ENCODE measurements around the gene PLSCR4.
A peak's percentile ranks its signal among the peaks of the same experiment; 100 is the strongest.
"Not testable (repeated sequence)": the region's sequence is repeated elsewhere in the genome, so short reads cannot be mapped to it uniquely, and the experiment has no call there.

PLSCR4 gene

GRCh38 chr3:146247911-146248310 is 3.0 kb downstream of the PLSCR4 start:
- no peak for DNase-seq (ENCODE audit: low read depth)

GRCh38 chr3:146246526-146246925 is 4.4 kb downstream of the PLSCR4 start:
- DNase-seq (ENCODE audit: low read depth): no peak

- no peak for DNase-seq (ENCODE audit: low read depth)
Observed at GRCh38 chr3:146243559-146243958, 7.3 kb downstream of the PLSCR4 start.

- DNase-seq (ENCODE audit: low read depth): no peak
Observed at GRCh38 chr3:146241523-146242240, 9.2 kb downstream of the PLSCR4 start.

GRCh38 chr3:146233487-146233886 is 17.4 kb downstream of the PLSCR4 start:
- DNase-seq (ENCODE audit: low read depth): no peak

- DNase-seq (ENCODE audit: low read depth): no peak
Observed at GRCh38 chr3:146227486-146227885, 23.4 kb downstream of the PLSCR4 start.

- DNase-seq (ENCODE audit: low read depth): no peak
Observed at GRCh38 chr3:146226881-146227280, 24.0 kb downstream of the PLSCR4 start.

GRCh38 chr3:146225458-146225857 is 25.4 kb downstream of the PLSCR4 start:
- not testable (repeated sequence) for DNase-seq (ENCODE audit: low read depth)

- DNase-seq (ENCODE audit: low read depth): no peak
Observed at GRCh38 chr3:146223401-146224373, 27.2 kb downstream of the PLSCR4 start.

GRCh38 chr3:146222204-146223046 is 28.5 kb downstream of the PLSCR4 start:
- DNase-seq (ENCODE audit: low read depth): no peak

- no peak for DNase-seq (ENCODE audit: low read depth)
Observed at GRCh38 chr3:146221276-146221675, 29.6 kb downstream of the PLSCR4 start.

GRCh38 chr3:146218880-146219866 is 31.7 kb downstream of the PLSCR4 start:
- peak; percentile 5 for DNase-seq (ENCODE audit: low read depth)

- DNase-seq (ENCODE audit: low read depth): no peak
Observed at GRCh38 chr3:146217324-146217723, 33.6 kb downstream of the PLSCR4 start.

- no peak for DNase-seq (ENCODE audit: low read depth)
Observed at GRCh38 chr3:146214493-146214892, 36.4 kb downstream of the PLSCR4 start.

GRCh38 chr3:146209371-146209770 is 41.5 kb downstream of the PLSCR4 start:
- no peak for DNase-seq (ENCODE audit: low read depth)

GRCh38 chr3:146203776-146204175 is 47.1 kb downstream of the PLSCR4 start:
- no peak for DNase-seq (ENCODE audit: low read depth)

- DNase-seq (ENCODE audit: low read depth): no peak
Observed at GRCh38 chr3:146200461-146201220, 50.3 kb downstream of the PLSCR4 start.

GRCh38 chr3:146199762-146200161 is 51.1 kb downstream of the PLSCR4 start:
- DNase-seq (ENCODE audit: low read depth): no peak

- no peak for DNase-seq (ENCODE audit: low read depth)
Observed at GRCh38 chr3:146196789-146197188, 54.1 kb downstream of the PLSCR4 start.

- no peak for DNase-seq (ENCODE audit: low read depth)
Observed at GRCh38 chr3:146195605-146196004, 55.3 kb downstream of the PLSCR4 start.

Data from activated T-cell treated with anti-CD3 and anti-CD28 coated beads for 48 hours (primary cell).